IMR-90 (cell line): ENCODE data around the gene CDKN1C. TPM values are rescaled to one million over a fixed set of nuclear protein-coding genes. Genes with fewer than 3 reads are reported as not detected.
A peak's percentile ranks its signal among the peaks of the same experiment; 100 is the strongest.

Experiments used
- ATAC-seq: fragments of 200-7000 bp; cut with Tn5 transposase; 2 replicates; pipeline ENCODE4 v1.9.1; 2020; ENCODE audit warnings: low read depth, mild to moderate bottlenecking, moderate library complexity
- BruUV-seq: library from RNA; stranded (reverse); fragments of 400-500 nt; replicated peaks from 2 replicates; lab custom pipeline; 2021; lab: Mats Ljungman, UMichigan
- CTCF ChIA-PET: fragments of 300-600 bp; formaldehyde crosslinking; extraction: SDS; loops from one replicate; lab custom pipeline; 2021; ENCODE audit warnings: antibody characterized with exemption; lab: Yijun Ruan, JAX
- POLR2A ChIA-PET: fragments of 300-600 bp; sonication (Branson Sonifier 250); formaldehyde crosslinking; loops from one replicate; lab custom pipeline; 2022; ENCODE audit warnings: antibody characterized with exemption; ENCODE audit not compliant: unreplicated experiment; lab: Charles Lee
- DNase-seq: peaks from one replicate; pipeline ENCODE4 v3.0.0; 2013
- H2AFZ ChIP-seq: replicated peaks from 2 replicates; pipeline ENCODE3; 2013; ENCODE audit warnings: low read length, mild to moderate bottlenecking; ENCODE audit not compliant: poor library complexity
- H2AK5ac ChIP-seq: 2 replicates; pipeline ENCODE4 v1.6.1; 2013; ENCODE audit warnings: low read depth, low read length, inconsistent platforms
- H2AK9ac ChIP-seq: replicated peaks from 2 replicates; pipeline ENCODE3; 2013; ENCODE audit warnings: mild to moderate bottlenecking, low read depth, low read length, moderate library complexity; ENCODE audit not compliant: poor library complexity
- H2BK120ac ChIP-seq: 2 replicates; pipeline ENCODE4 v1.6.1; 2013; ENCODE audit warnings: low read depth, low read length, inconsistent platforms
- H2BK15ac ChIP-seq: 3 replicates; pipeline ENCODE4 v1.6.1; 2013; ENCODE audit warnings: low read depth, low read length, inconsistent platforms
- H2BK20ac ChIP-seq: 2 replicates; pipeline ENCODE4 v1.6.1; 2013; ENCODE audit warnings: low read depth, mild to moderate bottlenecking, inconsistent platforms, low read length, moderate library complexity
- H2BK5ac ChIP-seq: 2 replicates; pipeline ENCODE4 v1.6.1; 2013; ENCODE audit warnings: mild to moderate bottlenecking, low read depth, low read length, inconsistent platforms; ENCODE audit not compliant: poor library complexity, severe bottlenecking
- H3K14ac ChIP-seq: replicated peaks from 2 replicates; pipeline ENCODE4 v1.6.1; 2013; ENCODE audit warnings: low read depth, low read length, inconsistent platforms
- H3K18ac ChIP-seq: 2 replicates; pipeline ENCODE4 v1.6.1; 2013; ENCODE audit warnings: low read depth, low read length, control low read depth
- H3K23ac ChIP-seq: 2 replicates; pipeline ENCODE4 v1.6.1; 2013; ENCODE audit warnings: low read depth, low read length, inconsistent platforms
- H3K27ac ChIP-seq: 2 replicates; pipeline ENCODE4 v1.5.1; 2013; ENCODE audit warnings: mild to moderate bottlenecking, control low read depth, low read length; ENCODE audit not compliant: insufficient read depth
- H3K27me3 ChIP-seq: 2 replicates; pipeline ENCODE4 v1.6.1; 2013; ENCODE audit warnings: low read length; ENCODE audit not compliant: control insufficient read depth, insufficient read depth
- H3K36me3 ChIP-seq: 2 replicates; pipeline ENCODE4 v1.6.1; 2013; ENCODE audit warnings: low read length, mixed read lengths; ENCODE audit not compliant: control insufficient read depth, insufficient read depth
- H3K4ac ChIP-seq: 2 replicates; pipeline ENCODE4 v1.6.1; 2013; ENCODE audit warnings: low read depth, low read length, inconsistent platforms
- H3K4me1 ChIP-seq: 2 replicates; pipeline ENCODE4 v1.6.1; 2013; ENCODE audit warnings: low read length, mixed read lengths; ENCODE audit not compliant: control insufficient read depth, insufficient read depth
- H3K4me2 ChIP-seq: 2 replicates; pipeline ENCODE4 v1.6.1; 2013; ENCODE audit warnings: low read depth, mild to moderate bottlenecking, control low read depth, low read length, moderate library complexity
- H3K4me3 ChIP-seq: 2 replicates; pipeline ENCODE4 v1.5.1; 2013; ENCODE audit warnings: low read depth, mild to moderate bottlenecking, control low read depth, low read length, moderate library complexity; ENCODE audit not compliant: insufficient read depth
- H3K56ac ChIP-seq: 2 replicates; pipeline ENCODE4 v1.6.1; 2013; ENCODE audit warnings: low read length, inconsistent platforms; ENCODE audit not compliant: insufficient read depth; ENCODE audit errors: extremely low read depth
- H3K79me1 ChIP-seq, 2 experiments: 2 replicates each; pipeline ENCODE4 v1.6.1; 2013; ENCODE audit warnings: low read length in 2 of 2, inconsistent platforms in 1 of 2, low read depth in 1 of 2
- H3K9ac ChIP-seq: 2 replicates; pipeline ENCODE4 v1.6.1; 2013; ENCODE audit warnings: low read depth, low read length, control low read depth
- H3K9me1 ChIP-seq: 2 replicates; pipeline ENCODE4 v1.6.1; 2013; ENCODE audit warnings: low read length, inconsistent platforms; ENCODE audit not compliant: insufficient read depth
- H3K9me3 ChIP-seq: 2 replicates; pipeline ENCODE4 v1.6.1; 2013; ENCODE audit warnings: low read length; ENCODE audit not compliant: control insufficient read depth, insufficient read depth
- H4K20me1 ChIP-seq: 2 replicates; pipeline ENCODE4 v1.6.1; 2013; ENCODE audit warnings: low read length, inconsistent platforms; ENCODE audit not compliant: insufficient read depth
- H4K5ac ChIP-seq: 2 replicates; pipeline ENCODE4 v1.6.1; 2013; ENCODE audit warnings: mild to moderate bottlenecking, low read depth, low read length, control low read depth
- H4K8ac ChIP-seq, 2 experiments: 2 replicates each; pipeline ENCODE4 v1.6.1; 2013; ENCODE audit warnings: low read depth in 2 of 2, low read length in 2 of 2, control low read depth in 1 of 2, inconsistent platforms in 1 of 2
- H4K91ac ChIP-seq: 2 replicates; pipeline ENCODE4 v1.6.1; 2013; ENCODE audit warnings: low read depth, low read length, inconsistent platforms; ENCODE audit not compliant: insufficient read depth
- CHD1 ChIP-seq: IDR thresholded peaks from 2 replicates; pipeline ENCODE4 v1.6.1; 2012; ENCODE audit warnings: low read depth, low read length, improper control_type of control experiment
- CTCF ChIP-seq: conservative IDR thresholded peaks from 2 replicates; pipeline ENCODE4 v1.5.1; 2012; ENCODE audit warnings: mild to moderate bottlenecking, low read depth, low read length, improper control_type of control experiment
- ELK1 ChIP-seq: fragments of 150-350 bp; IDR thresholded peaks from 2 replicates; pipeline ENCODE4 v1.6.1; 2016; ENCODE audit warnings: low read depth, mild to moderate bottlenecking, low read length, moderate library complexity, borderline replicate concordance
- FOS ChIP-seq: fragments of 150-350 bp; IDR thresholded peaks from 2 replicates; pipeline ENCODE4 v1.6.1; 2016; ENCODE audit warnings: low read depth, low read length
- POLR2A ChIP-seq: IDR thresholded peaks from 2 replicates; pipeline ENCODE4 v1.6.1; 2012; ENCODE audit warnings: mild to moderate bottlenecking, low read depth, low read length
- RAD21 ChIP-seq: IDR thresholded peaks from 2 replicates; pipeline ENCODE4 v1.6.1; 2012; ENCODE audit warnings: low read length, improper control_type of control experiment
- RCOR1 ChIP-seq: IDR thresholded peaks from 2 replicates; pipeline ENCODE4 v1.6.1; 2012; ENCODE audit warnings: mild to moderate bottlenecking, low read length, improper control_type of control experiment; ENCODE audit not compliant: insufficient replicate concordance
- RFX5 ChIP-seq: IDR thresholded peaks from 2 replicates; pipeline ENCODE4 v1.8.0; 2012; ENCODE audit warnings: low read depth, mild to moderate bottlenecking, low read length, moderate library complexity
- SMC3 ChIP-seq: fragments of 150-350 bp; IDR thresholded peaks from 2 replicates; pipeline ENCODE4 v1.6.1; 2016; ENCODE audit warnings: low read depth, mild to moderate bottlenecking, antibody characterized with exemption, low read length, moderate library complexity
- WGBS, 2 experiments: methylation state at CpG; one replicate each; pipeline versions ENCODE4 v1.1.5 to v1.1.7; 2013; ENCODE audit warnings: missing lambda C conversion rate in 2 of 2; ENCODE audit not compliant: insufficient read length in 1 of 2; ENCODE audit errors: extremely low coverage in 2 of 2; 5-methylcytosine and 5-hydroxymethylcytosine counted together
- dilution Hi-C: fragments of 300-500 bp; cut with HindIII; formaldehyde crosslinking; loops from one replicate; pipeline ENCODE4 v1.14.3; 2018; ENCODE audit warnings: low sequenced_read_pairs; ENCODE audit not compliant: unreplicated experiment
- in situ Hi-C: fragments of 300-500 bp; cut with MboI; formaldehyde crosslinking; loops from 3 replicates; pipeline ENCODE4 v1.14.3; 2019; ENCODE audit warnings: low sequenced_read_pairs, inconsistent platforms, mixed read lengths
- intact Hi-C: fragments of 100-400 bp; cut with micrococcal nuclease; formaldehyde crosslinking; loops from 2 replicates; pipeline ENCODE4 v1.10.0; 2022
- polyA plus RNA-seq, 3 experiments: library from polyadenylated mRNA; depleted of rRNA; stranded (reverse); fragments of >200 nt; gene quantifications; 2 replicates each; pipeline ENCODE4 v1.2.3, GENCODE V29; 2012; ENCODE audit warnings: low replicate concordance in 1 of 3
- total RNA-seq: library from RNA; depleted of rRNA; stranded (reverse); fragments of >200 nt; gene quantifications from 2 replicates; pipeline ENCODE4 v1.2.3, GENCODE V29; 2012

The CDKN1C gene
- total and polyA plus RNA-seq, 2 of the 4 experiments (the other 2 are of a cell fraction): 1.6 to 3.0 TPM

GRCh38 chr11:2929950-2930703, 44.6 kb upstream of the CDKN1C start:
- Histone ChIP-seq H2BK120ac (peak overlapping the region; percentile 95), H3K4me1 (peaks cover 16% of the 10 kb centered on the region), H2BK15ac (peak overlapping the region; percentile 94; the same call in 1 of the 3 replicates), H4K91ac (peak overlapping the region; percentile 89), H3K79me1 (peaks cover 6 to 28% of the 10 kb centered on the region in 2 experiments; a peak in 3 of 4 replicates), H3K14ac (peak overlapping the region; percentile 90), H3K9ac (peak overlapping the region; percentile 19), H2BK20ac (peak overlapping the region; percentile 96), H3K4ac (peak overlapping the region; percentile 98), H3K18ac (peak overlapping the region; percentile 79), H3K23ac (peak overlapping the region; percentile 92; the same call in 1 of the 2 replicates), H4K5ac (peak overlapping the region; percentile 89), H3K36me3 (no peaks in the 10 kb centered on the region), H3K4me2 (peak overlapping the region; percentile 75), H2AFZ (peak overlapping the region; percentile 90), H2AK9ac (peak overlapping the region; percentile 88), H3K27ac (peak overlapping the region; percentile 60), H3K9me3 (no peaks in the 10 kb centered on the region), H4K8ac (peak overlapping the region; percentile 72 to 91), H4K20me1 (peaks cover 18% of the 10 kb centered on the region), H3K4me3 (peak overlapping the region; percentile 92), H3K27me3 (no peaks in the 10 kb centered on the region), H3K56ac (peak overlapping the region; percentile 79; the same call in 1 of the 2 replicates), H2BK5ac (peak overlapping the region; percentile 65), H2AK5ac (peak overlapping the region; percentile 99), H3K9me1 (peaks cover 10% of the 10 kb centered on the region)
- 0 out of 2 replicates have a peak, but pooled peaks have one; percentile 36 for TF ChIP-seq CHD1
- peak; percentile 68 for TF ChIP-seq RCOR1
- TF ChIP-seq RFX5: no peak
- no peak for TF ChIP-seq ELK1
- no peak for TF ChIP-seq RAD21
- TF ChIP-seq FOS: peak; percentile 71
- peak; percentile 29 for TF ChIP-seq CTCF
- TF ChIP-seq POLR2A: no peak; the same call in 1 of the 2 replicates
- no peak for TF ChIP-seq SMC3
- 6% methylated on average over 7 of the region's 47 CpGs; no CpG with 5 or more reads in 1 of the 2 experiments for WGBS, 2 experiments
- BruUV-seq: no TSS peak
- in situ Hi-C loops: no loop called here
- intact Hi-C loops: no loop called here
- dilution Hi-C loops: no loop called here
- ATAC-seq (peak; percentile 8), DNase-seq (peak; percentile 61)
- POLR2A ChIA-PET: interaction anchor here (0.5 to 0.8 kb wide), 3 partner anchors 104 to 397 kb away, joined by 3 to 4 read pairs (median 3); no protein-coding TSS in a partner anchor
- CTCF ChIA-PET: interaction anchor here (0.6 to 1.4 kb wide), 6 partner anchors 9 to 225 kb away, joined by 3 read pairs; no protein-coding TSS in a partner anchor
